BLaER1 treated with 17β-estradiol and CSF1 and Interleukin-3, amounts not matched to agents 10 nM and 100 nM (cell line): ENCODE data around the gene EFCC1.
"Not testable (repeated sequence)": the region's sequence is repeated elsewhere in the genome, so short reads cannot be mapped to it uniquely, and the experiment has no call there.

Experiments used
- H3K27ac ChIP-seq, 11 experiments: shearing (Covaris generic); formaldehyde crosslinking; 2 replicates each; pipeline ENCODE4 v1.8.1; 2022
- H3K27me3 ChIP-seq, 11 experiments: shearing (Covaris generic); formaldehyde crosslinking; 2 replicates each; pipeline ENCODE4 v1.8.1; 2022
- H3K36me3 ChIP-seq, 11 experiments: shearing (Covaris generic); formaldehyde crosslinking; 2 replicates each; pipeline ENCODE4 v1.8.1; 2022
- H3K4me1 ChIP-seq, 10 experiments: shearing (Covaris generic); formaldehyde crosslinking; 2 replicates each; pipeline ENCODE4 v1.8.1; 2022
- H3K4me2 ChIP-seq, 11 experiments: shearing (Covaris generic); formaldehyde crosslinking; 2 replicates each; pipeline ENCODE4 v1.8.1; 2022
- H3K4me3 ChIP-seq, 10 experiments: shearing (Covaris generic); formaldehyde crosslinking; 2 replicates each; pipeline ENCODE4 v1.8.1; 2022
- H3K9ac ChIP-seq, 11 experiments: shearing (Covaris generic); formaldehyde crosslinking; 2 replicates each; pipeline ENCODE4 v1.8.1; 2022
- H3K9me3 ChIP-seq, 11 experiments: shearing (Covaris generic); formaldehyde crosslinking; replicated peaks in 1 of 11; 2 replicates each; pipeline ENCODE4 v1.8.1; 2022
- H4K20me1 ChIP-seq, 11 experiments: shearing (Covaris generic); formaldehyde crosslinking; 2 replicates each; pipeline ENCODE4 v1.8.1; 2022
- Cebpa-rat ChIP-seq, 11 experiments: shearing (Covaris generic); IDR thresholded peaks; 2 replicates each; pipeline ENCODE4 v1.8.1; 2022

EFCC1 gene

GRCh38 chr3:129061023-129061887, 60.2 kb downstream of the EFCC1 start:
- Histone ChIP-seq H3K27me3 (peaks cover 0 to 13% (median 0%) of the 10 kb centered on the region in 11 experiments; a peak in 4 of 22 replicates), H4K20me1 (peaks cover 0 to 8% (median 0%) of the 10 kb centered on the region in 11 experiments; a peak in 1 of 22 replicates), H3K9ac (peak overlapping the region in 8 of 11 experiments; percentile 50 to 76 (median 62); a peak in 13 of 22 replicates), H3K36me3 (no peaks in the 10 kb centered on the region), H3K27ac (peak overlapping the region in 8 of 11 experiments; percentile 49 to 83 (median 69); a peak in 14 of 22 replicates), H3K4me3 (peak overlapping the region in 5 of 10 experiments; percentile 15 to 57 (median 35); a peak in 10 of 20 replicates), H3K4me2 (peak overlapping the region; percentile 87 to 99 (median 97)), H3K4me1 (peaks cover 46 to 97% (median 92%) of the 10 kb centered on the region in 10 experiments), H3K9me3 (no peaks in the 10 kb centered on the region)
- no peak for TF ChIP-seq Cebpa-rat (IDR thresholded peaks at IDR 0.05)

- Histone ChIP-seq H3K9ac (peak overlapping the region in 7 of 11 experiments; percentile 50 to 76 (median 67); a peak in 14 of 22 replicates), H3K9me3 (no peaks in the 10 kb centered on the region), H3K36me3 (no peaks in the 10 kb centered on the region), H3K4me3 (peak overlapping the region in 2 of 10 experiments; percentile 34 to 57; a peak in 5 of 20 replicates), H3K27me3 (peaks cover 0 to 13% (median 0%) of the 10 kb centered on the region in 11 experiments; a peak in 4 of 22 replicates), H3K4me1 (peaks cover 47 to 99% (median 97%) of the 10 kb centered on the region in 10 experiments), H4K20me1 (peaks cover 0 to 8% (median 0%) of the 10 kb centered on the region in 11 experiments; a peak in 1 of 22 replicates), H3K27ac (peak overlapping the region in 7 of 11 experiments; percentile 32 to 83 (median 69); a peak in 11 of 22 replicates), H3K4me2 (peak overlapping the region; percentile 87 to 99 (median 97))
- no peak for TF ChIP-seq Cebpa-rat (IDR thresholded peaks at IDR 0.05)
Observed at GRCh38 chr3:129061888-129062834, 61.1 kb downstream of the EFCC1 start.

- H3K36me3 ChIP-seq = no peaks in the 10 kb centered on the region
- H3K27ac ChIP-seq = no peak overlapping the region
- H4K20me1 ChIP-seq = peaks cover 0 to 8% (median 0%) of the 10 kb centered on the region in 11 experiments; a peak in 1 of 22 replicates
- H3K9me3 ChIP-seq = peaks cover 0 to 8% (median 5%) of the 10 kb centered on the region in 11 experiments; a peak in 12 of 22 replicates
- H3K4me3 ChIP-seq = no peak overlapping the region
- TF ChIP-seq Cebpa-rat (IDR thresholded peaks at IDR 0.05) = no peak
- peaks cover 0 to 13% (median 0%) of the 10 kb centered on the region in 11 experiments; a peak in 4 of 22 replicates for H3K27me3 ChIP-seq
- H3K4me2 ChIP-seq = peak overlapping the region in 7 of 11 experiments; percentile 95 to 99 (median 98); a peak in 12 of 22 replicates
- H3K4me1 ChIP-seq = peaks cover 45 to 100% (median 94%) of the 10 kb centered on the region in 10 experiments
- H3K9ac ChIP-seq = no peak overlapping the region; a peak in 1 of 22 replicates
Observed at GRCh38 chr3:129063091-129063640, 62.1 kb downstream of the EFCC1 start.

- Histone ChIP-seq H3K27ac (0 out of 22 replicates have a peak overlapping the region, but pooled peaks of 1 of the 11 experiments have one; percentile 8), H4K20me1 (peaks cover 0 to 2% (median 0%) of the 10 kb centered on the region in 11 experiments; a peak in 1 of 22 replicates), H3K9me3 (peaks cover 0 to 8% (median 5%) of the 10 kb centered on the region in 11 experiments; a peak in 15 of 22 replicates)
Observed at GRCh38 chr3:129063841-129064482, 62.9 kb downstream of the EFCC1 start.

GRCh38 chr3:129065016-129065719, 64.1 kb downstream of the EFCC1 start:
- H3K4me2 ChIP-seq = peak overlapping the region in 8 of 11 experiments; percentile 16 to 99 (median 96); a peak in 15 of 22 replicates
- no peaks in the 10 kb centered on the region for H4K20me1 ChIP-seq
- H3K4me3 ChIP-seq = no peak overlapping the region
- no peaks in the 10 kb centered on the region for H3K36me3 ChIP-seq
- peaks cover 39 to 100% (median 93%) of the 10 kb centered on the region in 10 experiments for H3K4me1 ChIP-seq
- no peak overlapping the region; a peak in 1 of 22 replicates for H3K9ac ChIP-seq
- H3K27me3 ChIP-seq = peaks cover 0 to 13% (median 0%) of the 10 kb centered on the region in 11 experiments; a peak in 4 of 22 replicates
- peaks cover 0 to 16% (median 12%) of the 10 kb centered on the region in 11 experiments; a peak in 16 of 22 replicates for H3K9me3 ChIP-seq
- H3K27ac ChIP-seq = no peak overlapping the region
- TF ChIP-seq Cebpa-rat (IDR thresholded peaks at IDR 0.05) = no peak

More at GRCh38 chr3:129063841-129064482, 62.9 kb downstream of the EFCC1 start:
- H3K4me3 ChIP-seq = no peak overlapping the region
- no peaks in the 10 kb centered on the region for H3K36me3 ChIP-seq
- peaks cover 42 to 100% (median 94%) of the 10 kb centered on the region in 10 experiments for H3K4me1 ChIP-seq
- no peak for TF ChIP-seq Cebpa-rat (IDR thresholded peaks at IDR 0.05)
- no peak overlapping the region for H3K9ac ChIP-seq
- H3K27me3 ChIP-seq = peaks cover 0 to 13% (median 0%) of the 10 kb centered on the region in 11 experiments; a peak in 4 of 22 replicates
- peak overlapping the region in 7 of 11 experiments; percentile 1 to 99 (median 98); a peak in 13 of 22 replicates for H3K4me2 ChIP-seq

GRCh38 chr3:129065720-129066073, 64.6 kb downstream of the EFCC1 start:
- Histone ChIP-seq H3K9ac (peak overlapping the region in 3 of 11 experiments; percentile 5 to 59 (median 9); a peak in 3 of 22 replicates), H3K9me3 (peaks cover 0 to 16% (median 12%) of the 10 kb centered on the region in 11 experiments; a peak in 16 of 22 replicates)

GRCh38 chr3:129067719-129068118, 66.6 kb downstream of the EFCC1 start:
- Histone ChIP-seq H3K4me3 (peak overlapping the region in 7 of 10 experiments; percentile 23 to 69 (median 50); a peak in 8 of 20 replicates), H3K4me2 (peak overlapping the region; percentile 76 to 99 (median 89); a peak in 21 of 22 replicates), H3K9me3 (peaks cover 0 to 16% (median 12%) of the 10 kb centered on the region in 11 experiments; a peak in 16 of 22 replicates), H3K4me1 (peaks cover 26 to 93% (median 81%) of the 10 kb centered on the region in 10 experiments), H3K27ac (peak overlapping the region in 5 of 11 experiments; percentile 44 to 73 (median 70); a peak in 8 of 22 replicates), H3K9ac (peak overlapping the region in 3 of 11 experiments; percentile 66 to 67 (median 66); a peak in 3 of 22 replicates)
- not testable (repeated sequence) for H3K36me3 ChIP-seq, H4K20me1 ChIP-seq, H3K27me3 ChIP-seq

More at GRCh38 chr3:129065720-129066073, 64.6 kb downstream of the EFCC1 start:
- Histone ChIP-seq H3K4me1 (peaks cover 39 to 100% (median 93%) of the 10 kb centered on the region in 10 experiments), H3K4me2 (peak overlapping the region in 10 of 11 experiments; percentile 10 to 99 (median 78); a peak in 18 of 22 replicates), H4K20me1 (no peaks in the 10 kb centered on the region), H3K36me3 (no peaks in the 10 kb centered on the region), H3K4me3 (no peak overlapping the region), H3K27ac (peak overlapping the region in 2 of 11 experiments; percentile 7 to 48; a peak in 1 of 22 replicates), H3K27me3 (peaks cover 0 to 13% (median 0%) of the 10 kb centered on the region in 11 experiments; a peak in 4 of 22 replicates)
- TF ChIP-seq Cebpa-rat (IDR thresholded peaks at IDR 0.05) = no peak
